Hindlimb muscle (tissue), 1 donor: ENCODE results near the gene NPHP3. TPM values are rescaled to one million over a fixed set of nuclear protein-coding genes. Genes with fewer than 3 reads are reported as not detected.

Source experiments
- DNase-seq: peaks from one replicate; pipeline ENCODE4 v3.0.0-alpha.2; 2013
- polyA plus RNA-seq: library from polyadenylated mRNA; unstranded; fragments of 120-200 nt; gene quantifications from one replicate; pipeline ENCODE4 v1.2.1, GENCODE V29; 2013; ENCODE audit not compliant: insufficient read length

Gene NPHP3
- polyA plus RNA-seq, 1 donor = 36.1 TPM

GRCh38 chr3:132682201-132682600, 40.0 kb downstream of the NPHP3 start:
- peak; percentile 14 for DNase-seq

DNA sequence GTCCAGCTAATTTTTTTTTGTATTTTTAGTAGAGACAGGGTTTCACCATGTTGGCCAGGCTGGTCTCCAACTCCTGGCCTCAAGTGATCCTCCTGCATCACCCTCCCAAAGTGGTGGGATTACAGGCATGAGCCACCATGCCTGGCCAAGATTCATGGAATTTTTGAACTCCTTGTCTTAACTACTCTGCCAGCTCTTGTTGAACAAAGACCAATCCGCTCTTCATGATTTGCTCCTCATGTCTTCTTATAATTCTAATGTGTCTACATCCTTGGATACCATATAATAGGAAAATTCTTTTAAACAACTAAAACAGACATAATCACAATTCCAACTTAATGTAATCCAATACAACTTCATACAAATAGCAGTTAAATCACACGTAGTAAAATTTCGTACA, 40.8 kb downstream of the NPHP3 start:
- DNase-seq = peak; percentile 50

DNA sequence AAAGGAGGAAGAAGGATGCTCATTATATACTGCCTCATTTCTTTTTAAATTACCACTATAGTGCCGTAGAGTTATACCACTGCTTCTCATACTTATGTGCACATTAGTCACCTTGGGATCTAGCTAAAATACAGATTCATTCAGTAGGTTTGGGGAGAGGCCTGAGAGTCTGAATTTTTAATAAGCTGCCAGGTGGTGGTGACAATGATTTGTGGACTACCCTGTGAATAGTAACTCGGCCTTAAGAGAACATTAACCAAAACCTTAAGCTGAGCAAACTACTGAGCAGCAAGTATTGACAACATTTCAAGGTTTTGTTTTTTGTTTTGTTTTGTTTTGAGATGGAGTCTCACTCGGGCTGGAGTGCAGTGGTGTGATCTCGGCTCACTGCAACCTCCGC, 42.3 kb downstream of the NPHP3 start:
- DNase-seq = no peak

GRCh38 chr3:132675408-132675807, 46.8 kb downstream of the NPHP3 start:
- no peak for DNase-seq

DNA sequence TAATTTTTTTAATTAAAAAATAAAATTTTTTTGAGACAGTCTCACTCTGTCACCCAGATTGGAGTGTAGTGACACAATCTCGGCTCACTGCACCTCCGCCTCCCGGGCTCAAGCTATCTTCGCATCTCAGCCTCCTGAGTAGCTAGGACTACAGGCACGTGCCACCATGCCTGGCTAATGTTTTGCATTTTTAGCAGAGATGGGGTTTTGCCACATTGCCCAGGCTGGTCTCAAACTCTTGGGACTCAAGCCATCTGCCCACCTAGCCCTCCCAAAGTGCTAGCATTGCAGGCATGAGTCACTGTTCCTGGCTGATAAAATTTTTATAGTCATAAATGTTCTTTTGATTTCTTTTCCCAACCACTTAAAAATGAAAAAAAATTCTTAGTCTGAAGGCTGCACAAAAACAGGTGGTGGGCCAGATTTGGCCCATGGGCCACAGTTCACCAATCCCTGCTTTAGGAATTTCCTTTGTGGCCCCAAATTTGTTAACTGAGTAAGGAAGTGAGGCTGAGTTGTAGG, 52.9 kb downstream of the NPHP3 start:
- no peak for DNase-seq

GRCh38 chr3:132665230-132665745, 56.9 kb downstream of the NPHP3 start:
- DNase-seq = no peak

- DNase-seq = no peak
These were observed 60.0 kb downstream of the NPHP3 start for GRCh38 chr3:132662212-132662611.

- DNase-seq = no peak
These were observed 61.1 kb downstream of the NPHP3 start for GRCh38 chr3:132661101-132661500.

- DNase-seq = no peak
These were observed 61.5 kb downstream of the NPHP3 start for GRCh38 chr3:132660811-132661070.

DNA sequence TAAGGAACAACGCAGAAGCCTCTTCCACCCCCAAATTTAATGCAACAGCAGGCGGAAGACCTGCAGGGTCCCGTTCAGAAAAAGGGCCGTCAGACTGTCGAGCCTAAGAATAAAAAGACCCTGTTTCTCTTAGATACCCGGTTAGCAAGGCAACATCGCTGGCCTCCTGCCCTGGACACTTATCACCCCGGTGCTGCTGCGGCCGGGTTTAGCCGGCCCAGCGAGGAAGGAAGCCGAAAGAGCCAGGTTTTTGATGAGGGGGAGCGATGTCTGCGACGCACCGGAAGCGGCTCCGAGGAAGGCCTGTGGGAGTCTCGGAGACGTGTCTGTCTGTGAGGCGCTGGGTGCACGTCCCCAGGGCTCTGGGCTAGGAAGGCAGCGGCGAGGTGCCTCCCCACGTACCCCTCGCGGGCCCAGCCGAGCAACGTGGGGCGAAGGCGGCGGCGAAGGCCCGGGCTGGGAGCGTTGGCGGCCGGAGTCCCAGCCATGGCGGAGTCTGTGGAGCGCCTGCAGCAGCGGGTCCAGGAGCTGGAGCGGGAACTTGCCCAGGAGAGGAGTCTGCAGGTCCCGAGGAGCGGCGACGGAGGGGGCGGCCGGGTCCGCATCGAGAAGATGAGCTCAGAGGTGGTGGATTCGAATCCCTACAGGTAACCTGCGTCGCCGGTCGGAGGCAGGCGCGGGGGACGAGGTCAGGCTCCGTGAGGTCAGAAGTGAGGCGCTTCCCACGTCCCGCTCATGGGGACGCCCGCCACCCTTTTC, 62.0 kb downstream of the NPHP3 start, which contains the start of gene UBA5:
UBA5 (plus strand) TSS at position 278 of the 759 bp plus-strand sequence; CDS start at position 487, 209 bp downstream.
- peak; percentile 85 for DNase-seq

GRCh38 chr3:132659365-132660051, 62.7 kb downstream of the NPHP3 start, which contains the start of gene ACAD11:
TSS of gene ACAD11 (minus strand) at chr3:132659809. CDS start at chr3:132659751, 58 bp downstream.
- DNase-seq = peak; percentile 79

DNA sequence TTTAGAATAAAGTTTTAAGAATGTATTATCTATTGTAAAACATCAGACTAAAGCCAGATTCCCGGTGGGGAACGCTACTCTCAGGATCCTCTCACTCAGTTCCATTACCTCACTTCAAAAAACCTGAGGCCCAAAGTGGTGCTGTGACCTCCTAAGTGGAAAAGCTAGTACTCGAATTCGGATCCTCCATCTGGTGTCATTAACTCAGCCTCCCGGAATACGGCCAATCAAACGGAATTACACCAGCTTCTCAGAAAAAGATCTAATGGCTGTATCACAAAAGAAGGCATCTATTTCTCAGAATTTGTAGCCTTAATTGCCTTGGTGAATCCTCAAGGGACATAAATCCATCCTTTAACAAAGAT, 63.2 kb downstream of the NPHP3 start:
- peak; percentile 43 for DNase-seq

- no peak for DNase-seq
These were observed 64.1 kb downstream of the NPHP3 start for GRCh38 chr3:132657869-132658747.

- no peak for DNase-seq
These were observed 66.7 kb downstream of the NPHP3 start for GRCh38 chr3:132655471-132655870.

- no peak for DNase-seq
These were observed 67.5 kb downstream of the NPHP3 start for GRCh38 chr3:132654721-132655120.

DNA sequence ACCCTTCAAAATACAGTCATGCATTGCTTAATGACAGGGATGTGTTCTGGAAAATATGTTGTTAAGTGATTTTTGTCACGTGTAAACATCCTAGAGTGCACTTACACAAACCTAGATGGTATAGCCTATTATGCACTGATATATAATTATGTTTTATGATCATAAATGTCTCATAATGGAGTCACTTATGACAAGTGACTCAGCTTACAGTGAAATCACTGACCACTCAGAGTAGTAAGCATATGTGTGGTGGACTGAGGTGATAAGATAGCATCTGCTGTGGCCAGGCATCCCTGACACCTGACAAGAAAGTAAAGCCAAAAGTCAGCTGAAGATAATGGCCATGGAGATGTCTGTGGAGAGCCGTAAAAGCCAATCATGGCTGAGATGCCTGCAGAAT, 68.0 kb downstream of the NPHP3 start:
- no peak for DNase-seq

- DNase-seq = no peak
These were observed 69.5 kb downstream of the NPHP3 start for GRCh38 chr3:132652640-132653270.

- DNase-seq = no peak
These were observed 72.1 kb downstream of the NPHP3 start for GRCh38 chr3:132650153-132650552.

DNA sequence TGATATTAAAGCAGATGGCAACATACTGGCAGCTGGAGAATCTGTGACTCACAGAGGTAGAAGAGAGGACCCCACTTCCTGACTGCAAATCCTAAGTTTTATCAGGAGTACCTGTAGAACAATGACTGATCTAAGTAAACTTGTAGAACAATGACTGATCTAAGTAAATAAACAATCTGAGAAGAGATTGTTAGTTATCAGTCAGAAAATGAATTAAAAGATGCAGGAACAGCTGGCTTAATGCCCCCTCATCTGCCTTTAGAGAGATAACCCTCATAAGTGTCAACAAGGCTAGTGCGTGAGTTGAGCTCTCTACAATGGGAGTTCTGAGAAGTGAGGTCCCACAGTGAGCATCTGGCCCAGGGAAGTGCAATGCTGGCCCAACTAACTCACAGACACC, 77.2 kb downstream of the NPHP3 start:
- DNase-seq = no peak

DNA sequence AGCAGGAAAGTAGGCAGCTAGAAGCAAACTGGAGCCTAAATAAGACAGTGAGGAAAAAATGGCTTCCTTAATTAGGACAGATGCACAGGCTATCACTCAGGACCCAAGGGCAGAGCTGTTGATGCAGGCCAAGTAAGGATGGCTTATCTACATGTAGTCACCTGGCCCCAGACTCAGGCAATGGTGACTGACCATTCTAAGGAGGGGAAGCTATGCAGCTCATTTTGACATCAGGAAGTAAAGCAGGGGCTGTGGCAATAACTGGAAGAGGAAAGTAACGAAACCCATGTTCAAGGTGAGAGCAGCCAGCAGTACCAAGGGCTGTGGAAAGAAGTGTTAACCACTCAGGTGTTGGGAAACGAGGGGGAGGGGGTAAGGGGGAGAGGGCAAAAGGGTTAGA, 78.8 kb downstream of the NPHP3 start:
- no peak for DNase-seq

DNA sequence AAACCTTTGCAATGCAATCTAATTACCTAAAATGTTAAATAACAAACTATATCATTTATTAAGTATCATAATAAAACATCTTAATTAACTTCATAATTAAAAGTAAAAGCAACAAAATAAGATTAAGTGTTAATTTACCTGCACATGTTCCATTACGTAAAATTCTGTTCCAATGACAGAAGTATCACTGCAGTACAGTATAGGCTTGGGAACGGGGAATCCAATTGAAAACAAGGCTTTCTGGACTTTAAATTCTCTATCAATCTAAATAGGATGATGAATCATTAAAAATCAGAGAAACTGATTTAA, 79.7 kb downstream of the NPHP3 start:
- no peak for DNase-seq

DNA sequence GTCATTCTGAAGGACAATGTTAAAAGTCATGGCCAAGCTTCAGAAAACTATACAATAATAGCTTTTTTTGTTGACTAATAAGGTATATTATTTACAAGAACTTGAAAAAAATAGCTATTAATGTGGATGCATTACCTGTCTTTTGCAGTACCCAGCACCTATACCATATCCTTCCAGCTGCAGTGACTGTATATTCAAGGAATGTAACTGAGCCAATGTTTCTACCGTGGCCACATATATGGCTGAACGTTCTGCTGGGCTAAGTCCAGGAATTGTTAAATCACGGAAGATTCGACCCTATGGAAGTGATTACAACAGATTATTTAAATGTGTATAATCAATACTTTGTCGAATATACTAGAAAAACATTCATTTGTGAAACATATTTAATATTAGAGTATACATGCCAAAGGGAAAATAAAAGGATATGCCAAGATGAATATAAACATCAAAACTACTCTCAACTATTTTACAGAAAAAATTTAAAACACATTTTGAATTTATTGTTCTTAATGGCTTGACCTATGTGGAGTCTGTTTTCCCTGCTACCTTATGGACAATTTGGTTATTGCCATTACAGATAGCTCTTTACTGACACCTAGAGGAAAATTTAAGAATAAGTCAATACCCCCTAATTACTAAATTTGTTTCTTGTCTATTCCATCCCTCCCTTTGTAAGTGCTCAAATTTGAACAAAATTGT, 80.2 kb downstream of the NPHP3 start:
- DNase-seq = peak; percentile 31
